ENCODE data around the gene TBL1X.

GRCh38 chrX:9747644-9748043 is 282.8 kb downstream of the TBL1X start:
- TF ChIP-seq CTCF (IDR thresholded peaks at IDR 0.05; ENCODE audit: low read depth, low read length) (no peak), POLR2A (IDR thresholded peaks at IDR 0.05; ENCODE audit: extremely low read depth, insufficient read length) (no peak)

All from NB4 (cell line).